Activated CD8-positive, alpha-beta memory T cell treated with anti-CD3 and anti-CD28 coated beads for 36 hours (primary cell): ENCODE data around the gene ALPK3. TPM values are rescaled to one million over a fixed set of nuclear protein-coding genes. Genes with fewer than 3 reads are reported as not detected.

ENCODE experiments used
- CTCF ChIA-PET: fragments of 350-600 bp; sonication (Branson Sonifier 250); formaldehyde crosslinking; loops from one replicate; lab custom pipeline; 2021; ENCODE audit warnings: antibody characterized with exemption; lab: Charles Lee
- POLR2A ChIA-PET: fragments of 350-600 bp; sonication (Branson Sonifier 250); formaldehyde crosslinking; loops from one replicate; lab custom pipeline; 2021; ENCODE audit warnings: antibody characterized with exemption; lab: Charles Lee
- total RNA-seq, 2 experiments: library from RNA; stranded (reverse); gene quantifications; one replicate each; pipeline ENCODE4 v1.2.3, GENCODE V29; 2021

The ALPK3 gene
- total RNA-seq, 2 experiments from 2014 or later: 0.06 to 0.08 TPM

DNA sequence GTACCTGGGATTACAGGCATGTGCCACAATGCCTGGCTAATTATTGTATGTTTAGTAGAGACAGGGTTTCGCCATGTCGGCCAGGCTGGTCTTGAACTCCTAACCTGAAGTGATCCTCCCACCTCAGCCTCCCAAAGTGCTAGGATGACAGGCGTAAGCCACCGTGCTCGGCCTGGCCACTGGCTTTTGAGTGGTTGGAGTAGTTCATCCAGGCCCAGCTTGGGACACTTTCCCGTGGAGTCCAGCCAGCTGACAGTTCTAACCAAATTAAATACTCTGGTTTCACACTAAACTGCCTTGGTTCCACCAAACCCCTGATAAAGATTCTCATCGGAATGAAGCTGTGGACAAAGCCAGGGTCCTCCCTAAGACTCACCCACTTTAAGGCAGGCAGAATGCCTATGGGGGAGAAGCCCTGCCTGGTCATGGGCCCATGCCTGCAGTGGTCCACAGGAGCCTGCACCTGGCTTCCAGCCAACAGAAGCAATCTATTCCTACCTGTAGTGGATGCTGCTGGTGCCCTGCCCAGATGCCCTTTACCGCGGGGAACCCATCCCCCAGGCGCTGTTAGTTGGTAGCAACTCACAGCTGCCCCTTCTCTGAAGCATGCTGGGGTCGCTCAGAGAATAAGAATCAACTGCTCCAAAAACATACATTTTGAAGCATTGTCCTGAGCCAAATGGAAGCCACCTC lies 62.1 kb downstream of the ALPK3 start:
- CTCF ChIA-PET: interaction anchor here (0.9 to 1.5 kb wide), 4 partner anchors 10 to 213 kb away, joined by 3 to 5 read pairs (median 3); no protein-coding TSS in a partner anchor
- POLR2A ChIA-PET: no interaction called here

DNA sequence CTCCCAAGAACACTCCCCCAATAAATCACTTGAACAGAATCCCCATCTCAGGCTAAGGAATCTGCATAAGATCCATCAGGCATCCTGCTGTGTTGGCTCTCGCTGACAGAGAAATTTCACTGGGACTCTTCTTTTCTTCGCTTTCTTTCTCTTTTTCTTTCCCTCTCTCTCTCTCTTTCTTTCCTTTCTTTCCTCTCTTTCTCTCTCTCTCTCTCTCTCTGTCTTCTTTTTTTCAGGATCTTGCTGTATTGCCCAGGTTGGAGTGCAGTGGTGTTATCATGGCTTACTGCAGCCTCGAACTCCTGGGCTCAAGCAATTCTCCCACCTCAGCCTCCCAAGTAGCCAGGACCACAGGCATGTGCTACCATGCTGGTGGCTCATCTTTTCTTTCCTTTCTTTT lies 62.9 kb downstream of the ALPK3 start:
- POLR2A ChIA-PET: no interaction called here
- CTCF ChIA-PET: interaction anchor here (1.1 kb wide), 1 partner anchor 254 kb away, joined by 4 read pairs; no protein-coding TSS in a partner anchor

DNA sequence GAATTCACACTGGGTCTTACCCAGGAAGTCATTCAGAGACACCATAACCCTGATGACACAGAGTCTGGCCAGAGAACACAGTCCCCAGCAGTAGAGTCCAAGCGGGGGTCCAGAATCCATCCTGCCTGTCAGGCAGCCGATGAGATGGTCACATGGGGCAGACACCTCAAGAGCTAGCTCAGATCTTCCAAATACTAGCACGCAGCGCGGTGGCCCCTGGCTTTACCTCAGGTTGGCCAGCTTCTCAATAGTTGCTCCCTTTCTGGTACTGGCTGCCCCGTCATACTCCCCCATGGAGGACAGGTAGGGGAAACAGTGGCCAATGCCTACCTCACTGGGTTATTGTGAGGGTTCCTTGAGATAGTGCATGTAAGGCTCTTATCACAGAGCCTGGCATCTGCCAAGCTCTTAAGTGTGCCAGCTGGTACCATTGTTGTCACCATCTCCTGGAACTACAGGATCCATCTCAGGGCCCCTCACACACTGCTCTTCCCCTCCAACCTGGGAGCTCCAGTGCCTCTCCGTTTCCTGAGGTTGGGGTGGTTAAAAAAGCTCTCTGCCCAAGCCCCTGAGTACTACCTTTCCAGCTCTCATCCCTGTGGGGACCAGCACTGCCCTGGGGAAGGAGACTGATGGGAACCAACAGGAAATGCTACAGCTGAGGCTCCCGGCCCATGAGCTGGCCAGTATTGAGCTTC lies 63.8 kb downstream of the ALPK3 start:
- CTCF ChIA-PET: interaction anchor here (0.6 to 1.1 kb wide), 2 partner anchors 255 to 1232 kb away, joined by 3 to 4 read pairs; no protein-coding TSS in a partner anchor
- POLR2A ChIA-PET: no interaction called here

DNA sequence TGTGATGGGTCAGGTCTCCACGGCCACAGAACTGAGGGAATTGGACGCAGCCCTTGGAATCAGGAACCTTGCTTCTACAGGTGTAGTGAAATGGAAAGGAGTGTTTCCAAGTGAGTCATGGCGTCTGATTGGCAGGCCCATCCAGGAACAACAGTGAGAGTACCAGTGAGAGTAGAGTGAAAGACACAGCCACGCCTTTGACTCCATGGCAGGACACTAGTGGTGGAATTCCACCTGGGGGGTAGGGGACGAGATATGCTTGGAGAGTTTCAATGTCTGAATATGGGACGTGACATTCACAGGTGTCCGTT lies 64.3 kb downstream of the ALPK3 start:
- POLR2A ChIA-PET: no interaction called here
- CTCF ChIA-PET: no interaction called here

DNA sequence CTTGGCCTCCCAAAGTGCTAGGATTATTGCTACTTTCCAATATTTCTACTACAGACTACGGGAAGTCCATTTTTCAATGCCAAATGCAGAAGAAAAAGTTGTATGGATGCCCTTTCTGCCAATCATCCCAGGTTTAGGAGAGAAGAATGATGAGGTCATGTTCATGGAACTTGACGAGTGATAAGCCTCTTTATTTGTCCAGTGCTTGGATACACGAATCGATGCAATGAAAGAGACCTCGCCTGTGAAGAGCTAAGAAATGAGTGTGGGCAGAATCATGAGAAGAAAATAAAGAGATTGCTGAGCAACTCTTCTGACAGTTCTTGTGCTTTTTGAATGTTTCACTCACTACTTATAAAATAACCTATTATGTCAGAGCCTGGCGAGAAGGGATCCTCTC lies 66.3 kb downstream of the ALPK3 start:
- CTCF ChIA-PET: no interaction called here

DNA sequence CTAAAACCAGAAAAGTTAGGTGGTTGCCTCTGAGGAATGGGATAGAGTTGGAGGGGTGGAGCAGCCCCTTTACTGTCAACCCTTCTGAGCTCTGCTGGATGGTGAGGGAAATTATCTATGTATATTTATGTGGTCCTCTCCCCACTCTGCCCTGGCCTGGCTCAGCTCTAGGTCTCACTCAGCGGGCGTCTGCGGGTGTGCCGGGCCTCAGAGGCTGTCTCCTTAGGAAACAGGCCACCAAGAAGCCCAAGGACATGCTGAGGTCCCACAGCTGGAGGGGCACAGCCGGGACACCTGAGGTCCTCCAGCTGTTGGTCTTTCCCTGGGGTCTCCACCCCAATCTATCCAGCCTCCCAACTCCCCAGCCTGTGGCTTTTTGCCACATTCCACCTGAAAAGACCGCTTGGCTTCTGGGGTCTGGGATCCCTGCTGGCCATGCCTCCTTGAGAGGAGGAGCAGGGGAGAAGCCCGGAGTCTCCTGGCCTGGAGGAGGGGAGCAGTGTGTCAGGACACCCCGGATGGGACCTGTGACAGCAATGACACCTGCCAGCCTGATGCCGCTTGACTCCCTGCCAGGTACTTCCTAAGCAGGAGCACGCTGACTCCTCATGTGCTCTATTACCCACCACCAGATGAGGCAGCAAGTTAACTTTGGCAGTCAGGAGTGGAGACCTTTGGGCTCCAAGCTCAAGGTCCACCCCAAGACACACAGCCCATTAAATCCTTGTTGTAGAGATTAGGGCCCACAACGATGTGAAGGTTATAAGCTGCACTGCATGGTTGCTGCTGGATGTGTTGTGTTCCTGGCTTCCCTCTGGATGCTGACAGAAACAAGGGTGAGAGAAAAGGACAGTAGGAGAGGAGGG lies 67.0 kb downstream of the ALPK3 start, which contains the start of gene SLC28A1:
Gene SLC28A1, plus strand, starts transcription at position 747 of the 866 bp plus-strand sequence. CDS start 3,099 bp downstream, outside the sequence.
- POLR2A ChIA-PET: no interaction called here
- CTCF ChIA-PET: interaction anchor here (0.6 kb wide), 1 partner anchor 15 kb away, joined by 3 read pairs; no protein-coding TSS in a partner anchor

More for the DNA sequence above, 66.3 kb downstream of the ALPK3 start:
- POLR2A ChIA-PET: no interaction called here

DNA sequence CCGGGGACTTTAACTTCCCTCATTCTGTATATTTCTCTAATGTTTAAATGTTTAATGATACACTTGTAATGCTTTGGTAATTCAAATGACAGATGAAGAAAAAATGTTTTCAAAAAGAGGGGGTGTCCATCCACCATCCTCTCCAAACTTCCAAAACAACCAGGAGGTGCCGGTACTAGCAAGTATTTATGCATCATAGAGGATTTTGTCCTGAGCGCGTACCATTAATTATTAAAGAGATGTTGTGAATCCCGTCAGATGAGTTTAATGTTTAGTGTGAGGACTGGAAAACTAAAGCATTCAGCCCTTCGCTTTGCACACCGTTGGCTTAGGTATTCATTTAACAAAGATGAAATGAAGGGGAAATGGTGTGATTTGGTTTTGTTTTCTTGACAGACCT lies 68.6 kb downstream of the ALPK3 start:
- ChIA-PET POLR2A (no interaction called here), CTCF (no interaction called here)

DNA sequence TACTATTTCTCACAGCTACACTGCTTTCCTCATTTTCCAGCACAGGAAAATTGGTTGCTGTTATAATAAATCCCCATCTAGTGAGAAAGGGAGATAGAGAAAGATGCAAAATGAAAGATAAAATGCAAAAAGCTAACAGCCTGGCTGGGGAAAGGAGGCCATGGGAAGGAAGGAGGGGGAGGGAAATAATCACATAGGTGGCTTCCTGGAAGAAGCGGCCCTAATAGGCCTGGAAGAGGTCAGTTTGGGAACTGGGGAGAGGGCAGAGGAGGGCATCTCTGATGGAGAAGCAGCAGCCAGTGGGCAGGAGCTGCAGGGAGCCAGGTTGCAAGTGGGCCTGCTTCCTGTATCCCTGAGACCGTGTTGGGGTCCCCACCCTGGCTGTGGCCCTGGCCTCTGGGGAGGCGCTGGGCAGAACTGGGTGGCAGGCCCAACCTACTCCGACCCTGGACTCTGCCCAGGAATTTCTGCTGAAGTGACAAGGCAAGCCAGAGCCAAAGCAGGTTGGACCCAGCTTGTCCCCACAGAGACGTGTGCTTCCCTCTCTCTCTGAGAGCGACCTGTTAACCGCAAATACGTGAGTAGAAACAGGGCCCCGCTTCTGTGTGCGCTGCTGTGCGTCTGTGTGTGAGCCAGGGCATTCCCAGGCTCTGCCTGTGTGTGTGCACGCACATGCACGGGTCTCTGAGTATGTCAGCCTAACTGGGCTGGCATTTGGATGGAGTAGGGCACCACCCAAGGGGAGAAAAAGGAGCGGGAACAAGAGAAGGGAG lies 69.2 kb downstream of the ALPK3 start:
- CTCF ChIA-PET: no interaction called here
- POLR2A ChIA-PET: no interaction called here

DNA sequence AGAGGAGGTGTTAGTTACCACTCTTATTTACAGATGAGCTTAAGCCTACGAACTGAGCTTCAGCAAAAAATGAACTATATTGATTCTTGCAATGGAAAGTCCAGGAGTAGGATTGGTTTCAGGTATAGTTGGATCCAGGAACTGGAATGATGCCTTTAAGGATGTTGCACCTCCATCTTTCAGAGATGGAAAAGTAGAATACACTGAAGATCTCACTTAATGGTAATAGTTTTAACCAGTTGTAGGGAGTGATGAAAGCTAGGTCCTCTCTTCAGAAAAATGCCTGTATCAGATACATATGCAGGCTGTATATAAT lies 69.8 kb downstream of the ALPK3 start:
- ChIA-PET CTCF (no interaction called here), POLR2A (no interaction called here)

DNA sequence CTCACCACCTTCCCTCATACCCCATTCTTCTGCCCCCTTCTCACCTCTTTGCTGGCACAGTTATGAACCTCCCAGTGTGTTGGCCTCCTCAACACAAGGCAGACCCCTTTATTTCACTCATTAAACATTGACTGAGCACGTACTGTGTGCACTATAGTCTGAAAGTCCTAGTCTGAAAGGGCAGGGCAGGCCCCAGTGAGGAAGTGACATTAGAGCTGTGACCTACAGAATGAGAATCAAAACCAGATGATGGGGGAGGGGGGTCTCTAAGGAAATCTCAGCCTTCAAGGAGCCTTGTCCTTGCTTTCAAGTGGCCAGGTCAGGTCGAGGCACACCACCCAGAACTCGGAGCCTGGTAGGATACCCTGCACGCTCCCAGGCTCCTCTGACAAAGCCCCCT lies 70.8 kb downstream of the ALPK3 start:
- CTCF ChIA-PET: no interaction called here
- POLR2A ChIA-PET: no interaction called here

DNA sequence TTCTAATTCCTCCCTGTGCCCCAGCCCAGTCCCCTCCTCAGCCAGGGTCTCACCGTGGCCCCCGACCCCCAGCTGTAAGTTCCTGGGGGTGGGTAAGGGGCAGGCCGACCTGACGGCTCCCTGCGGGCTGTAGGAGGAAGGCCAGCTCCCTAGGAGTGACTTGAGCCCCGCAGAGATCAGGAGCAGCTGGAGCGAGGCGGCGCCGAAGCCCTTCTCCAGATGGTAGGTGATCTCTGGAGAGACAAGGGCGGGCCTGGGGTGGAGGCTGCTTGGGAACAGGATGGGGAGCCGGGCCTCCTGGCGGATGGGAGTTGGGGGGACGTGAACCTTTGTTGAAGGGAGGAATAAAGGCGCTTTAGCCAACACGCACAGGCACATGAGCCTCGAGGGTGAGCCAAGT lies 71.5 kb downstream of the ALPK3 start:
- ChIA-PET CTCF (no interaction called here), POLR2A (no interaction called here)

DNA sequence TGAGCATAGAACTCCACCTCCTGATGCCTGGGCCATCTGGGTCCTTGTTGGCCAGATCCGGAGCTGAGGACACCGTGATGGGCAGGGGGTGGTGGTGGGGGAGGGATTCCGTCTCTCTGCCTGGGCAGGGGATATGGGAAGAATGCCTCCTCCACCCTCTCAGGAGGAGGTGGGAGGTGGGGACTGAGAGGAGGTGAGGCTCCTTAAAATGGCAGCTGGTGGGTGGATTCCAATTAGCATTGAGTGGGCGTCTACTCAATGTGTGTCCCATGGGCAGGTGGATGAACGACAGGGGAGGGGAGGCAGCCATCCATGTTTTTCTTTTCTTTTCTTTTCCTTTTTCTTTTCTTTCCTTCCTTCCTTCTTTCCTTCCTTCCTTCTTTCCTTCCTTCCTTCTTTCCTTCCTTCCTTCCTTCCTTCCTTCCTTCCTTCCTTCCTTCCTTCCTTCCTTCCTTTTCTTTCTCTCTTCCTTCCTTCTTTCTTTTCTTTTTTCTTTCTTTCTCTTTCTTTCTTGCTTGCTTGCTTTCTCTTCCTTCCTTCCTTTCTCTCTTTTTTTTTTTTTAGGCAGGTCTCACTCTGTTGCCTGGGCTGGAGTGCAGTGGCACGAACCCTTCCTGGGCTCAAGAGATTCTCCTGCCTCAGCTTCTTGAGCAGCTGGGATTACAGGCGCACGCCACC lies 72.3 kb downstream of the ALPK3 start:
- ChIA-PET POLR2A (no interaction called here), CTCF (no interaction called here)

DNA sequence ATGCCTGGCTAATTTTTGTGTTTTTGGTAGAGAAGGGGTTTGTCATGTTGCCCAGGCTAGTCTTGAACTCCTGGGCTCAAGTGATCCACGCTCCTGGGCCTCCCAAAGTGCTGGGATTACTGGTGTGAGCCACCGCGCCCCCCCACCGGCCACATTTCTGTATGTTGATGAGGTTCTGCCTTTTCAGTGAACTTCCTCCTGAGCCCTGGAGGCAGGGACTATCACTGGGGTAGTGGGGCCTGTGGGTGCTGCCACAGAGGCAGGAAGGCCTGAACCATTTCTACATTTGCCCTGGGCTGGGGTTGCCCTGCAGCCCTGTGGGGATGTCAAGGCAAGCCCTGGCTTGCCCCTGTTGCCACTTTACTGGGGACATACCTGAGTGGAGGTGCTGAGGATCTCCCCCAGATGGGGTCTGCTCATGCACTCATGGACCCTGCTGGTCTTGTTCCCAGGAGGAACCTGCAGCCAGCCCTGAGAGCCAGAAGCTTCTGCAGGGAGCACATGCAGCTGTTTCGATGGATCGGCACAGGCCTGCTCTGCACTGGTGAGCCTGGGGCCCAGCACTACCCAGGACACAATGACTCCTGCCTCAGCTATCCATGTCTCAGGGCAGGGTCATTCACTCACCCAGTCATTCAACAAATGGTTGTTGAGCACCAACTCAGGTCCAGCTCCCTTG lies 73.0 kb downstream of the ALPK3 start:
- CTCF ChIA-PET: no interaction called here
- POLR2A ChIA-PET: no interaction called here

DNA sequence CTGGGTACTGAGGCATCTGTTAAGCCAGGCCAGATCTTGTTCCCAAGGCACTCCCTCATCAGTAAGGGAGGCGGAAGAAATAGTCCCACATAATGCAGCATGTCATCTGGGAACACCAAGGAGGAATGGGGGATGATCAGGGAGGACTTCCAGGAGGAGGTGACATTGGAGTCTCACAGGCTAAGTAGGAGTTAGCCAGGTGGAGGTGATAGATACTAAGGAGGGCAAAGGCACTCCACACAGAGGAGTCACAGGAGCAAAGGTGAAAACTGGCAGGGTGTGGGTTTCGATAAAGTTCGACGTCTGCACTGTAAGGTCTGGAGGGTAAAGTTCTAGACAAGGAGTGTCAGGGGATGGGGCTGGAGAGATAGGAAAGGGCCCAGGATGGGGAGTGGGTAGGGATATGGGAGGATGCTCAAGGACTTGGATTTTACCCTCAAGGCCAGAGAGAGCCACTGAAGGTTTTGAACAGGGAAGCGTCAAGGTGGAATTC lies 73.6 kb downstream of the ALPK3 start:
- POLR2A ChIA-PET: no interaction called here

DNA sequence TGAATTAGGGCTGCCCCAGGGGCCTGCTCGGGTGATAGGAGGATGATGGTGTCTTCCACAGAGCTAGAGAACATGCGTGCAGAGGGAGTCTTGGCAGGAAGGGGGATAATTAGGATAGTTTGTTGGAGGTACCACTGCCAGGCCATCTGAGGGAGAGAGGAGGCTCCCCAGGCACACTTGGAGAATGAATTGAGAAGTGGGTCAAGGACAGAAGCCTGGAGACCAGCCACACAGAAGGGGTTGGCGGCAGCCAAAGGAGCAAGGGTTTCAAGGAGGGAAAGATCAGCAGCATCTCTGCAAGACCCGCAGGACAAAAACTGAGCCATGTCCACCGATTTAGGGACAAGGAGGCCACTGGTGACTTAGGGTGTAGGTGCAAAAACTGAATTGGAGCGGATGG lies 74.2 kb downstream of the ALPK3 start:
- ChIA-PET POLR2A (no interaction called here), CTCF (interaction anchor here (1.0 kb wide), 1 partner anchor 13 kb away, joined by 4 read pairs; no protein-coding TSS in a partner anchor)

More for the DNA sequence above, 73.6 kb downstream of the ALPK3 start:
- CTCF ChIA-PET: no interaction called here

DNA sequence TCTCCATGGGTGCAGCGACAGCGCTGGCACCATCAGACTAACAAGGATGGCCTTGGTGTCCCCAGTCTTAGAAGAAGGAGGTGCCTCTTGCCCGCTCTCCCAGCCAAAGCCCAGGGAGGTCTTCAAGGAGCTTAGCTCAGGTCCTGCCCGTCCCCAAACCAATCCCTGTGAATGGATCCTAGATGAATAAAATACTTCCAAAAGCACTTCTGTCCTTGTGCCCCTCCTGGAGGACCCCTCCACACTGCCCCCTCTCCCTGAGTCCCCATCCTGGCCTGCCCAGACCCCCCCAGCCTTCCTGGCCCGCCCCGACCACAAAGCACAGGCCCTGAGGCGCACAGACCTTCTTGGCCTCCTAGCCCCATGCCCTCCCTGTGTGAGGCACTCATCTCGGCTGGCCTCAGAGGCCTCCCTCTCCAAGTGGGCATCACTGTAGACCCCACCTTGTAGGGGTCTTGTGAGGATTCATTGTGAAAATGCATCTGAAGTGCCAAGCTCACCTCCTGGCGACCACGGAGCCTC lies 75.7 kb downstream of the ALPK3 start:
- POLR2A ChIA-PET: no interaction called here

DNA sequence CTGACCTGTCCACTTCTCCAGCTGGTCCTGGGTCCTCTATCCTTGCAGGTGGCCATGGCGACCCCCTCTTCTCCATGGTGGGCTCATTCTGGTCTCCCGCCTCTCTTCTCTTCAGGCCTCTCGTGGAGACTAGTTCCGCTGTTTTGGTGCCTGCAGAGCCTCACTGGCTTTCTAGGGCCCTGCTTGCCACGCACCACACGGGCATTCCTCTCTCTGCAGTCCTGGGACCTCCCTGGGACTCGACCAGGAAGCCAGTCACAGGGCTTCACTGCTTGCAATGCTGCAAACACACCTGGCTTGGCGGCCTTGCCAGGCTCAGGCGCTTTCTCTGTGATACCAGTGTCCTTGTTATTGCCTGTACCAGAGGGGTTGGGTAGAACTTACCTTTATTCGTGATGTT lies 76.5 kb downstream of the ALPK3 start:
- POLR2A ChIA-PET: no interaction called here
- CTCF ChIA-PET: no interaction called here

More for the DNA sequence above, 75.7 kb downstream of the ALPK3 start:
- CTCF ChIA-PET: no interaction called here
